DOHH2 (cell line): Measurements from ENCODE around the gene KCTD5.

ENCODE experiments used
- H3F3A ChIP-seq: fragments of 200-600 bp; sonication (generic), shearing (Covaris generic); 2 replicates; pipeline ENCODE4 v1.6.0; 2016; ENCODE audit warnings: antibody characterized with exemption, mild to moderate bottlenecking; ENCODE audit not compliant: control insufficient read depth, insufficient read depth
- H3K27ac ChIP-seq: fragments of 200-600 bp; sonication (generic); 2 replicates; pipeline ENCODE4 v1.5.1; 2014; ENCODE audit warnings: low read depth, mild to moderate bottlenecking, low read length, moderate library complexity
- H3K27me3 ChIP-seq: fragments of 200-600 bp; sonication (generic); 2 replicates; pipeline ENCODE4 v1.6.1; 2014; ENCODE audit warnings: mild to moderate bottlenecking, low read length, mixed read lengths; ENCODE audit not compliant: control insufficient read depth
- H3K36me3 ChIP-seq: fragments of 200-600 bp; sonication (generic); 2 replicates; pipeline ENCODE4 v1.6.1; 2014; ENCODE audit warnings: mild to moderate bottlenecking, low read length, moderate library complexity, mixed read lengths; ENCODE audit not compliant: control insufficient read depth
- H3K4me1 ChIP-seq: fragments of 200-600 bp; sonication (generic); 2 replicates; pipeline ENCODE4 v1.6.1; 2014; ENCODE audit warnings: mild to moderate bottlenecking, low read length, mixed read lengths; ENCODE audit not compliant: control insufficient read depth
- H3K4me2 ChIP-seq: fragments of 200-600 bp; sonication (generic); 2 replicates; pipeline ENCODE4 v1.6.0; 2014; ENCODE audit warnings: mild to moderate bottlenecking, low read length, moderate library complexity
- H3K4me3 ChIP-seq: fragments of 200-600 bp; sonication (generic); 2 replicates; pipeline ENCODE4 v1.5.1; 2014; ENCODE audit warnings: mild to moderate bottlenecking, low read length, mixed read lengths
- H3K79me2 ChIP-seq: fragments of 200-600 bp; sonication (generic); 2 replicates; pipeline ENCODE4 v1.6.1; 2014; ENCODE audit warnings: mild to moderate bottlenecking, low read length, mixed read lengths; ENCODE audit not compliant: control insufficient read depth
- H3K9me2 ChIP-seq: fragments of 200-600 bp; sonication (generic); replicated peaks from 2 replicates; pipeline ENCODE4 v1.6.1; 2014; ENCODE audit warnings: mild to moderate bottlenecking, low read length, mixed read lengths; ENCODE audit not compliant: control insufficient read depth
- H3K9me3 ChIP-seq: fragments of 200-600 bp; sonication (generic); 2 replicates; pipeline ENCODE4 v1.6.1; 2014; ENCODE audit warnings: antibody characterized with exemption, low read length, mixed read lengths; ENCODE audit not compliant: control insufficient read depth, insufficient read depth
- H4K20me1 ChIP-seq: fragments of 200-600 bp; sonication (generic); 2 replicates; pipeline ENCODE4 v1.6.0; 2014; ENCODE audit warnings: low read depth, mild to moderate bottlenecking, antibody characterized with exemption, low read length, moderate library complexity; ENCODE audit not compliant: control insufficient read depth, insufficient read depth
- CTCF ChIP-seq: fragments of 200-600 bp; sonication (generic); IDR thresholded peaks from one replicate; pipeline ENCODE4 v1.5.1; 2014; ENCODE audit warnings: antibody characterized with exemption, mild to moderate bottlenecking, low read depth, low read length; ENCODE audit not compliant: poor library complexity, severe bottlenecking
- EZH2phosphoT487 ChIP-seq: fragments of 200-600 bp; sonication (generic); IDR thresholded peaks from 2 replicates; pipeline ENCODE4 v1.6.1; 2017; ENCODE audit warnings: borderline replicate concordance, mild to moderate bottlenecking, antibody characterized with exemption, low read length, moderate library complexity, mixed read lengths

KCTD5 gene

GRCh38 chr16:2739625-2740430 lies 57.5 kb downstream of the KCTD5 start:
- Histone ChIP-seq H3K27me3 (no peaks in the 10 kb centered on the region), H4K20me1 (no peaks in the 10 kb centered on the region), H3K4me2 (no peak overlapping the region), H3K4me1 (no peaks in the 10 kb centered on the region), H3F3A (no peaks in the 10 kb centered on the region), H3K9me2 (no peaks in the 10 kb centered on the region), H3K79me2 (no peaks in the 10 kb centered on the region), H3K9me3 (no peaks in the 10 kb centered on the region), H3K4me3 (no peak overlapping the region), H3K36me3 (no peaks in the 10 kb centered on the region), H3K27ac (no peak overlapping the region)
- no peak for TF ChIP-seq CTCF
- TF ChIP-seq EZH2phosphoT487 = no peak

- Histone ChIP-seq H3F3A (no peaks in the 10 kb centered on the region), H3K36me3 (no peaks in the 10 kb centered on the region), H3K9me3 (no peaks in the 10 kb centered on the region), H3K9me2 (no peaks in the 10 kb centered on the region), H3K4me2 (no peak overlapping the region), H3K4me3 (no peak overlapping the region), H3K4me1 (no peaks in the 10 kb centered on the region), H3K27ac (no peak overlapping the region), H3K79me2 (no peaks in the 10 kb centered on the region), H4K20me1 (no peaks in the 10 kb centered on the region), H3K27me3 (no peaks in the 10 kb centered on the region)
- no peak for TF ChIP-seq CTCF
- TF ChIP-seq EZH2phosphoT487 = no peak
Measured at GRCh38 chr16:2740476-2740875, 58.2 kb downstream of the KCTD5 start.

GRCh38 chr16:2741168-2741567 lies 58.8 kb downstream of the KCTD5 start:
- no peak overlapping the region for H3K4me2 ChIP-seq
- H3K36me3 ChIP-seq = no peaks in the 10 kb centered on the region
- no peaks in the 10 kb centered on the region for H3K9me3 ChIP-seq
- no peak for TF ChIP-seq EZH2phosphoT487
- TF ChIP-seq CTCF = no peak
- no peaks in the 10 kb centered on the region for H3K9me2 ChIP-seq
- H3K4me1 ChIP-seq = no peaks in the 10 kb centered on the region
- no peak overlapping the region for H3K27ac ChIP-seq
- H3K79me2 ChIP-seq = no peaks in the 10 kb centered on the region
- H3F3A ChIP-seq = no peaks in the 10 kb centered on the region
- H4K20me1 ChIP-seq = no peaks in the 10 kb centered on the region
- no peak overlapping the region for H3K4me3 ChIP-seq
- H3K27me3 ChIP-seq = no peaks in the 10 kb centered on the region
